ENCODE results near the gene SLIT3.

DNA sequence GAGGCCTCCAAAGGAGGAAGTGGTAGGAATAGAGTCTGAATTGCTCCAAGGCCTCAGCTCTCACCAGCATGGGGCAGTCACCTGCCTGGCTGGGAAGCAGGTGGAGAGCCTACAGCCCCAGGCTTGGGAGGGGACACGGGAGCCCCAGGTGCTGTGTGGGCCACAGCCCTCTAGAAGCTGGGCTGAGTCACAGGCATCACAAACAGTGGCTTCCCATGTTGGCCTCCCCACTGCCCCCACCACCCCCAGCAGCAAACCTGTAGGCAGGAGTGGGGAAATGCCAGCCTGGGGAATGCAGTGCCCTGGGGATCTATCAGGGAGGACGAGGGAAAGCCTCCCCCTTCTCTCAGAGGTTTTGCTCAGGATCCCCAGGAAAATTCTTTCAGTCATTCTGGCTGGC is 309.6 kb downstream of the SLIT3 start:
- TF ChIP-seq, protein P1, sequence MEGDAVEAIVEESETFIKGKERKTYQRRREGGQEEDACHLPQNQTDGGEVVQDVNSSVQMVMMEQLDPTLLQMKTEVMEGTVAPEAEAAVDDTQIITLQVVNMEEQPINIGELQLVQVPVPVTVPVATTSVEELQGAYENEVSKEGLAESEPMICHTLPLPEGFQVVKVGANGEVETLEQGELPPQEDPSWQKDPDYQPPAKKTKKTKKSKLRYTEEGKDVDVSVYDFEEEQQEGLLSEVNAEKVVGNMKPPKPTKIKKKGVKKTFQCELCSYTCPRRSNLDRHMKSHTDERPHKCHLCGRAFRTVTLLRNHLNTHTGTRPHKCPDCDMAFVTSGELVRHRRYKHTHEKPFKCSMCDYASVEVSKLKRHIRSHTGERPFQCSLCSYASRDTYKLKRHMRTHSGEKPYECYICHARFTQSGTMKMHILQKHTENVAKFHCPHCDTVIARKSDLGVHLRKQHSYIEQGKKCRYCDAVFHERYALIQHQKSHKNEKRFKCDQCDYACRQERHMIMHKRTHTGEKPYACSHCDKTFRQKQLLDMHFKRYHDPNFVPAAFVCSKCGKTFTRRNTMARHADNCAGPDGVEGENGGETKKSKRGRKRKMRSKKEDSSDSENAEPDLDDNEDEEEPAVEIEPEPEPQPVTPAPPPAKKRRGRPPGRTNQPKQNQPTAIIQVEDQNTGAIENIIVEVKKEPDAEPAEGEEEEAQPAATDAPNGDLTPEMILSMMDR (IDR thresholded peaks at IDR 0.05): no peak
- TF ChIP-seq POLR2A (IDR thresholded peaks at IDR 0.05): no peak
